Hepatocyte (in vitro differentiated cells): ENCODE data around the gene CTBP2.

Experiments
- EZH2 ChIP-seq: fragments of 200-600 bp; sonication (generic); IDR thresholded peaks from 2 replicates; pipeline ENCODE4 v1.6.1; 2016; ENCODE audit warnings: antibody characterized with exemption, mild to moderate bottlenecking, borderline replicate concordance
- EZH2phosphoT487 ChIP-seq: fragments of 200-600 bp; sonication (generic); IDR thresholded peaks from one replicate; pipeline ENCODE4 v1.6.1; 2018; ENCODE audit warnings: antibody characterized with exemption, mild to moderate bottlenecking, low read depth, moderate library complexity; ENCODE audit not compliant: unreplicated experiment, severe bottlenecking
- TF ChIP-seq, protein P1 (sequence below): fragments of 200-600 bp; sonication (generic); IDR thresholded peaks from 2 replicates; pipeline ENCODE4 v1.5.1; 2016; ENCODE audit warnings: antibody characterized with exemption, mild to moderate bottlenecking; ENCODE audit not compliant: poor library complexity

GRCh38 chr10:125083576-125083920 lies 76.8 kb downstream of the CTBP2 start:
- TF ChIP-seq, protein P1, sequence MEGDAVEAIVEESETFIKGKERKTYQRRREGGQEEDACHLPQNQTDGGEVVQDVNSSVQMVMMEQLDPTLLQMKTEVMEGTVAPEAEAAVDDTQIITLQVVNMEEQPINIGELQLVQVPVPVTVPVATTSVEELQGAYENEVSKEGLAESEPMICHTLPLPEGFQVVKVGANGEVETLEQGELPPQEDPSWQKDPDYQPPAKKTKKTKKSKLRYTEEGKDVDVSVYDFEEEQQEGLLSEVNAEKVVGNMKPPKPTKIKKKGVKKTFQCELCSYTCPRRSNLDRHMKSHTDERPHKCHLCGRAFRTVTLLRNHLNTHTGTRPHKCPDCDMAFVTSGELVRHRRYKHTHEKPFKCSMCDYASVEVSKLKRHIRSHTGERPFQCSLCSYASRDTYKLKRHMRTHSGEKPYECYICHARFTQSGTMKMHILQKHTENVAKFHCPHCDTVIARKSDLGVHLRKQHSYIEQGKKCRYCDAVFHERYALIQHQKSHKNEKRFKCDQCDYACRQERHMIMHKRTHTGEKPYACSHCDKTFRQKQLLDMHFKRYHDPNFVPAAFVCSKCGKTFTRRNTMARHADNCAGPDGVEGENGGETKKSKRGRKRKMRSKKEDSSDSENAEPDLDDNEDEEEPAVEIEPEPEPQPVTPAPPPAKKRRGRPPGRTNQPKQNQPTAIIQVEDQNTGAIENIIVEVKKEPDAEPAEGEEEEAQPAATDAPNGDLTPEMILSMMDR, result no peak
- no peak for TF ChIP-seq EZH2
- TF ChIP-seq EZH2phosphoT487, result no peak
